GM12892 (cell line): ENCODE results near the gene CIPC.

Source experiments
- POLR2A ChIP-seq: IDR thresholded peaks from 2 replicates; pipeline ENCODE4 v1.6.1; 2011; ENCODE audit warnings: low read depth, low read length, control low read depth
- POLR2AphosphoS5 ChIP-seq: IDR thresholded peaks from 2 replicates; pipeline ENCODE4 v1.6.1; 2011; ENCODE audit warnings: low read depth, low read length, control low read depth

DNA sequence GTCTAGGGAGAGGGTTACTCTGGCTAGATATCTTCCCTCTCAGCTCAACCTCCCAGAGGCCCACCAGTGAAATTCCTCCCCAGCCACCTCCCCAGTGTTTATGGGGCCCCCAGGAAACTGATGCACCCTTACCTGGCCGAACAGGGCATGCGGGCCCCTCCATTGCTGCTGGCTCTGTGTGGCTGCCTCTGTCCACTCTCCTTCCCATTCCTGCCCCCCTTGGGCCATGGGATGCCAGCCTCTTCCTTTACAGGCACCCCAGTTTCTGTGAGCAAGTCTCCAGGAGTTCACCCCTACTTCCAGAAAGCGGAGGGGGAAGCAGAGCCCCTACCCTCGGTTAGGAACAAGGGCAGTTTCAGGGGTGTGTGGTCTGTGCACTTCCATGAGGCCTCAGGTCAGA, 63.0 kb downstream of the CIPC start:
- TF ChIP-seq POLR2A (no peak), POLR2AphosphoS5 (no peak)
